Myocyte (in vitro differentiated cells): ENCODE results near the gene SNX18. TPM values are rescaled to one million over a fixed set of nuclear protein-coding genes. Genes with fewer than 3 reads are reported as not detected.
A peak's percentile ranks its signal among the peaks of the same experiment; 100 is the strongest.
"Not testable (repeated sequence)": the region's sequence is repeated elsewhere in the genome, so short reads cannot be mapped to it uniquely, and the experiment has no call there.

ENCODE experiments used
- DNase-seq: peaks from one replicate; pipeline ENCODE4 v3.0.0-alpha.2; 2012; ENCODE audit warnings: low read depth
- total RNA-seq: library from RNA; depleted of rRNA; stranded (reverse); fragments of >200 nt; gene quantifications from 2 replicates; pipeline ENCODE4 v1.2.3, GENCODE V29; 2014

SNX18 gene
- total RNA-seq, 1 donor from 2014 or later: 93.9 TPM

- no peak for DNase-seq
These were observed 1.4 kb downstream of the SNX18 start for GRCh38 chr5:54518818-54519508.

- DNase-seq: no peak
These were observed 1.9 kb downstream of the SNX18 start for GRCh38 chr5:54519509-54519876.

- DNase-seq: peak; percentile 51
These were observed 2.9 kb downstream of the SNX18 start for GRCh38 chr5:54520438-54520846.

GRCh38 chr5:54520940-54521339 lies 3.4 kb downstream of the SNX18 start:
- no peak for DNase-seq

- DNase-seq: no peak
These were observed 4.4 kb downstream of the SNX18 start for GRCh38 chr5:54521856-54522479.

GRCh38 chr5:54523534-54523933 lies 6.0 kb downstream of the SNX18 start:
- no peak for DNase-seq

- DNase-seq: no peak
These were observed 6.5 kb downstream of the SNX18 start for GRCh38 chr5:54524082-54524481.

- DNase-seq: peak; percentile 38
These were observed 7.1 kb downstream of the SNX18 start for GRCh38 chr5:54524704-54525103.

- DNase-seq: no peak
These were observed 7.7 kb downstream of the SNX18 start for GRCh38 chr5:54525261-54525660.

- DNase-seq: no peak
These were observed 8.1 kb downstream of the SNX18 start for GRCh38 chr5:54525692-54526091.

GRCh38 chr5:54526604-54527288 lies 9.2 kb downstream of the SNX18 start:
- no peak for DNase-seq

GRCh38 chr5:54528633-54529209 lies 11.2 kb downstream of the SNX18 start:
- no peak for DNase-seq

- DNase-seq: peak; percentile 47
These were observed 12.0 kb downstream of the SNX18 start for GRCh38 chr5:54529565-54529964.

- peak; percentile 75 for DNase-seq
These were observed 14.0 kb downstream of the SNX18 start for GRCh38 chr5:54531546-54531945.

GRCh38 chr5:54533541-54534190 lies 16.1 kb downstream of the SNX18 start:
- peak; percentile 51 for DNase-seq

- no peak for DNase-seq
These were observed 16.8 kb downstream of the SNX18 start for GRCh38 chr5:54534191-54535004.

- no peak for DNase-seq
These were observed 17.7 kb downstream of the SNX18 start for GRCh38 chr5:54535149-54535844.

GRCh38 chr5:54536375-54536774 lies 18.8 kb downstream of the SNX18 start:
- not testable (repeated sequence) for DNase-seq

GRCh38 chr5:54536861-54537260 lies 19.3 kb downstream of the SNX18 start:
- not testable (repeated sequence) for DNase-seq

- DNase-seq: no peak
These were observed 20.2 kb downstream of the SNX18 start for GRCh38 chr5:54537725-54538124.
